H9 (cell line): ENCODE measurements around the gene INO80B. TPM values are rescaled to one million over a fixed set of nuclear protein-coding genes. Genes with fewer than 3 reads are reported as not detected.

ENCODE experiments used
- DNase-seq: peaks from one replicate; pipeline ENCODE4 v3.0.0-alpha.2; 2017
- H2AFZ ChIP-seq: one replicate; pipeline ENCODE4 v1.6.1; 2013; ENCODE audit warnings: mild to moderate bottlenecking, low read length, control low read depth, moderate library complexity
- H2AK5ac ChIP-seq: 2 replicates; pipeline ENCODE4 v1.6.1; 2013; ENCODE audit warnings: low read length, control low read depth, mixed read lengths; ENCODE audit not compliant: insufficient read length
- H2BK120ac ChIP-seq: one replicate; pipeline ENCODE4 v1.6.1; 2013; ENCODE audit warnings: low read depth, mild to moderate bottlenecking, low read length, control low read depth, inconsistent platforms; ENCODE audit not compliant: poor library complexity, severe bottlenecking
- H2BK12ac ChIP-seq: 2 replicates; pipeline ENCODE4 v1.6.1; 2013; ENCODE audit warnings: low read length, control low read depth, mixed read lengths, low read depth; ENCODE audit not compliant: insufficient read length
- H2BK15ac ChIP-seq: 2 replicates; pipeline ENCODE4 v1.6.1; 2013; ENCODE audit warnings: low read depth, low read length, control low read depth
- H2BK20ac ChIP-seq: one replicate; pipeline ENCODE4 v1.6.1; 2013; ENCODE audit warnings: low read depth, mild to moderate bottlenecking, low read length, control low read depth, inconsistent platforms; ENCODE audit not compliant: poor library complexity, severe bottlenecking
- H2BK5ac ChIP-seq: 2 replicates; pipeline ENCODE4 v1.6.1; 2013; ENCODE audit warnings: low read length, control low read depth, mixed read lengths; ENCODE audit not compliant: insufficient read length
- H3K14ac ChIP-seq: 2 replicates; pipeline ENCODE4 v1.6.1; 2013; ENCODE audit warnings: low read length, control low read depth; ENCODE audit not compliant: insufficient read depth
- H3K18ac ChIP-seq: 2 replicates; pipeline ENCODE4 v1.6.1; 2013; ENCODE audit warnings: low read depth, mild to moderate bottlenecking, mixed read lengths, low read length, control low read depth; ENCODE audit not compliant: insufficient read length
- H3K23ac ChIP-seq: 2 replicates; pipeline ENCODE4 v1.6.1; 2013; ENCODE audit warnings: low read length, control low read depth, mixed read lengths, low read depth; ENCODE audit not compliant: insufficient read length
- H3K23me2 ChIP-seq: 2 replicates; pipeline ENCODE4 v1.6.1; 2013; ENCODE audit warnings: low read depth, mild to moderate bottlenecking, mixed read lengths, low read length, control low read depth; ENCODE audit not compliant: insufficient read length, poor library complexity, severe bottlenecking
- H3K27ac ChIP-seq: 2 replicates; pipeline ENCODE4 v1.5.1; 2013; ENCODE audit warnings: low read length, control low read depth, mixed read lengths, low read depth; ENCODE audit not compliant: insufficient read length
- H3K27me3 ChIP-seq: 2 replicates; pipeline ENCODE4 v1.6.1; 2013; ENCODE audit warnings: low read length, control low read depth, inconsistent platforms; ENCODE audit not compliant: insufficient read depth
- H3K4ac ChIP-seq: 2 replicates; pipeline ENCODE4 v1.6.1; 2013; ENCODE audit warnings: low read depth, mild to moderate bottlenecking, control low read depth, inconsistent platforms, low read length, moderate library complexity
- H3K4me1 ChIP-seq: 2 replicates; pipeline ENCODE4 v1.6.1; 2013; ENCODE audit warnings: low read length, control low read depth, inconsistent platforms; ENCODE audit not compliant: insufficient read depth
- H3K4me2 ChIP-seq: 2 replicates; pipeline ENCODE4 v1.6.1; 2013; ENCODE audit warnings: low read length, control low read depth, mixed read lengths; ENCODE audit not compliant: insufficient read length, insufficient read depth
- H3K56ac ChIP-seq: 2 replicates; pipeline ENCODE4 v1.6.1; 2013; ENCODE audit warnings: low read depth, mild to moderate bottlenecking, mixed read lengths, low read length, control low read depth; ENCODE audit not compliant: insufficient read length
- H3K79me1 ChIP-seq: 2 replicates; pipeline ENCODE4 v1.6.1; 2013; ENCODE audit warnings: low read depth, mild to moderate bottlenecking, moderate library complexity, low read length, control low read depth, inconsistent platforms; ENCODE audit not compliant: insufficient read depth, poor library complexity, severe bottlenecking
- H3K79me2 ChIP-seq: 2 replicates; pipeline ENCODE4 v1.6.1; 2013; ENCODE audit warnings: low read length, control low read depth, inconsistent platforms; ENCODE audit not compliant: insufficient read depth
- H3K9ac ChIP-seq: 2 replicates; pipeline ENCODE4 v1.6.1; 2013; ENCODE audit warnings: low read length, control low read depth, mixed read lengths; ENCODE audit not compliant: insufficient read length; ENCODE audit errors: extremely low read depth
- H3K9me3 ChIP-seq: one replicate; pipeline ENCODE4 v1.6.1; 2013; ENCODE audit warnings: low read depth, low read length, inconsistent platforms; ENCODE audit not compliant: control insufficient read depth
- H3T11ph ChIP-seq: one replicate; pipeline ENCODE4 v1.6.1; 2013; ENCODE audit warnings: mild to moderate bottlenecking, low read length, control low read depth, inconsistent platforms
- H4K20me1 ChIP-seq: one replicate; pipeline ENCODE4 v1.6.1; 2013; ENCODE audit not compliant: control insufficient read depth, insufficient read length, insufficient read depth
- H4K5ac ChIP-seq: 2 replicates; pipeline ENCODE4 v1.6.1; 2013; ENCODE audit warnings: low read depth, mild to moderate bottlenecking, mixed read lengths, low read length, control low read depth; ENCODE audit not compliant: insufficient read length
- H4K8ac ChIP-seq: replicated peaks from 2 replicates; pipeline ENCODE4 v1.6.1; 2013; ENCODE audit warnings: low read length, control low read depth, mixed read lengths, low read depth; ENCODE audit not compliant: insufficient read length
- H4K91ac ChIP-seq: 2 replicates; pipeline ENCODE4 v1.6.1; 2013; ENCODE audit warnings: low read depth, mild to moderate bottlenecking, moderate library complexity, mixed read lengths, low read length, control low read depth; ENCODE audit not compliant: insufficient read length
- H3K27ac Mint-ChIP-seq, 3 experiments: 2 replicates in 2 of 3; 3 replicates in 1 of 3; pipeline ENCODE4 v1.8.0; 2020 to 2021; ENCODE audit warnings: mixed read lengths in 3 of 3, mild to moderate bottlenecking in 1 of 3, moderate library complexity in 1 of 3
- H3K27me3 Mint-ChIP-seq: 2 replicates; pipeline ENCODE4 v1.8.0; 2021; ENCODE audit warnings: low read depth, mild to moderate bottlenecking, moderate library complexity, mixed read lengths
- H3K36me3 Mint-ChIP-seq, 3 experiments: 2 replicates in 2 of 3; 3 replicates in 1 of 3; pipeline ENCODE4 v1.8.0; 2020 to 2021; ENCODE audit warnings: low read depth in 3 of 3, mixed read lengths in 3 of 3; ENCODE audit not compliant: insufficient read depth in 1 of 3
- H3K4me1 Mint-ChIP-seq, 2 experiments: 2 replicates each; pipeline ENCODE4 v1.8.0; 2020; ENCODE audit warnings: mixed read lengths in 2 of 2
- H3K4me3 Mint-ChIP-seq, 2 experiments: 2 replicates in 1 of 2; 3 replicates in 1 of 2; pipeline ENCODE4 v1.8.0; 2020 to 2021; ENCODE audit warnings: mild to moderate bottlenecking in 2 of 2, mixed read lengths in 2 of 2, moderate library complexity in 1 of 2
- H3K9me3 Mint-ChIP-seq, 2 experiments: 2 replicates in 1 of 2; 3 replicates in 1 of 2; pipeline ENCODE4 v1.8.0; 2020; ENCODE audit warnings: mild to moderate bottlenecking in 2 of 2, mixed read lengths in 2 of 2, moderate library complexity in 1 of 2
- CTCF ChIP-seq: fragments of 200-600 bp; sonication (generic); conservative IDR thresholded peaks from 3 replicates; pipeline ENCODE4 v1.8.0; 2021; ENCODE audit warnings: antibody characterized with exemption, mild to moderate bottlenecking
- WGBS: extraction: QIAGEN DNeasy Blood & Tissue Kit; methylation state at CpG from one replicate; pipeline ENCODE4 v1.1.7; 2013; ENCODE audit warnings: missing lambda C conversion rate, low lambda C conversion rate, mixed read lengths; ENCODE audit not compliant: insufficient read length; ENCODE audit errors: extremely low coverage; 5-methylcytosine and 5-hydroxymethylcytosine counted together
- total RNA-seq: library from RNA; stranded (reverse); gene quantifications from 2 replicates; pipeline ENCODE4 v1.2.1, GENCODE V29; 2021

INO80B gene
- total RNA-seq, 1 experiment from 2014 or later: 17.6 TPM

GRCh38 chr2:74441690-74442482 is 13.0 kb upstream of the INO80B start, which contains the start of gene RTKN:
Gene RTKN, minus strand, starts transcription at chr2:74441937. Its CDS starts 121 bp downstream, at chr2:74441816.
- Mint-ChIP-seq H3K4me3 (peak within 1 kb of the TSS; percentile 95 to 99), H3K9me3 (no peaks in the 10 kb centered on the region; a peak in 1 of 5 replicates), H3K4me1 (peaks cover 30 to 33% of the 10 kb centered on the region in 2 experiments), H3K27ac (peak within 1 kb of the TSS; percentile 98 to 99 (median 99)), H3K27me3 (peaks cover 20% of the 10 kb centered on the region), H3K36me3 (peaks cover 4 to 18% (median 15%) of the 10 kb centered on the region in 3 experiments)
- H3K27ac ChIP-seq: peak within 1 kb of the TSS; percentile 48
- no peak within 1 kb of the TSS for H2AK5ac ChIP-seq
- DNase-seq: peak; percentile 87
- no peak within 1 kb of the TSS for H3T11ph ChIP-seq
- peaks cover 3% of the 10 kb centered on the region; the same call in 1 of the 2 replicates for H3K4me1 ChIP-seq
- H3K4ac ChIP-seq: no peak within 1 kb of the TSS
- H4K91ac ChIP-seq: no peak within 1 kb of the TSS
- no peaks in the 10 kb centered on the region for H3K27me3 ChIP-seq
- H2BK15ac ChIP-seq: no peak within 1 kb of the TSS
- H3K18ac ChIP-seq: peak within 1 kb of the TSS; percentile 78
- H3K56ac ChIP-seq: no peak within 1 kb of the TSS
- H3K9me3 ChIP-seq: no peaks in the 10 kb centered on the region
- no peaks in the 10 kb centered on the region for H4K20me1 ChIP-seq
- WGBS: no CpG with 5 or more reads among the region's 75 CpGs
- H3K23ac ChIP-seq: no peak within 1 kb of the TSS
- H2BK12ac ChIP-seq: no peak within 1 kb of the TSS
- H2BK120ac ChIP-seq: no peak within 1 kb of the TSS
- H3K4me2 ChIP-seq: peak within 1 kb of the TSS; percentile 80
- H3K79me2 ChIP-seq: peaks cover 18% of the 10 kb centered on the region; the same call in 1 of the 2 replicates
- H4K5ac ChIP-seq: no peak within 1 kb of the TSS
- peak within 1 kb of the TSS; percentile 85 for H3K14ac ChIP-seq
- peaks cover 7% of the 10 kb centered on the region for H3K79me1 ChIP-seq
- H3K9ac ChIP-seq: peak within 1 kb of the TSS; percentile 63
- H3K23me2 ChIP-seq: peaks cover 11% of the 10 kb centered on the region
- H2AFZ ChIP-seq: peak within 1 kb of the TSS; percentile 48
- TF ChIP-seq CTCF: peak; percentile 20; the same call in 1 of the 3 replicates
- no peak within 1 kb of the TSS for H2BK20ac ChIP-seq
- H4K8ac ChIP-seq: no peak within 1 kb of the TSS
- H2BK5ac ChIP-seq: no peak within 1 kb of the TSS
